Thyroid gland (tissue), 4 donors: Measurements from ENCODE around the gene ITM2B. TPM values are rescaled to one million over a fixed set of nuclear protein-coding genes. Genes with fewer than 3 reads are reported as not detected.

Experiments
- DNase-seq, 2 donors: peaks; one replicate each; pipeline ENCODE4 v3.0.0-alpha.2; 2019
- H3K27ac ChIP-seq, 3 donors: fragments of 200-600 bp; sonication (generic); 1 replicate in 2 of 3; 2 replicates in 1 of 3; pipeline ENCODE4 v1.5.1; 2016 to 2019; ENCODE audit warnings: mild to moderate bottlenecking in 1 of 3, moderate library complexity in 1 of 3
- H3K27me3 ChIP-seq: fragments of 200-600 bp; sonication (generic); one replicate; pipeline ENCODE4 v1.5.1; 2019
- H3K36me3 ChIP-seq, 2 donors: fragments of 200-600 bp; sonication (generic); one replicate each; pipeline ENCODE4 v1.5.1; 2016 to 2019
- H3K4me1 ChIP-seq, 2 donors: fragments of 200-600 bp; sonication (generic); one replicate each; pipeline ENCODE4 v1.5.1; 2017 to 2019
- H3K4me3 ChIP-seq, 3 donors: fragments of 200-600 bp; sonication (generic); replicated peaks in 1 of 3; 1 replicate in 2 of 3; 2 replicates in 1 of 3; pipeline ENCODE4 v1.5.1; 2016; ENCODE audit warnings: mild to moderate bottlenecking in 1 of 3
- H3K9me3 ChIP-seq: fragments of 200-600 bp; sonication (generic); one replicate; pipeline ENCODE4 v1.5.1; 2017
- POLR2A ChIP-seq, 2 donors: fragments of 450-650 bp; IDR thresholded peaks; one replicate each; pipeline ENCODE4 v1.6.1; 2017; ENCODE audit warnings: antibody characterized with exemption in 2 of 2, mild to moderate bottlenecking in 2 of 2, moderate library complexity in 1 of 2
- WGBS, 2 donors: methylation state at CpG; one replicate each; pipeline ENCODE4 v1.1.5; 2017; 5-methylcytosine and 5-hydroxymethylcytosine counted together
- intact Hi-C: fragments of 100-400 bp; cut with DNase I; formaldehyde crosslinking; loops from one replicate; pipeline ENCODE4 v1.15.1; 2023
- total RNA-seq, 4 donors: library from RNA; depleted of rRNA; stranded (reverse); fragments of >200 nt; gene quantifications; one replicate each; pipeline ENCODE4 v1.2.3, GENCODE V29; 2016
- TF ChIP-seq, protein P1 (sequence below), 6 experiments: fragments of 200-600 bp in 3 of 6; fragments of 450-650 bp in 3 of 6; sonication (generic) in 3 of 6; IDR thresholded peaks; one replicate each; pipeline ENCODE4 v1.5.1; 2016 to 2019; ENCODE audit warnings: antibody characterized with exemption in 6 of 6, mild to moderate bottlenecking in 2 of 6, inconsistent platforms in 1 of 6, moderate library complexity in 1 of 6

The ITM2B gene
- total RNA-seq, 4 donors from 2014 or later, result 550 to 716 (median 624) TPM

DNA sequence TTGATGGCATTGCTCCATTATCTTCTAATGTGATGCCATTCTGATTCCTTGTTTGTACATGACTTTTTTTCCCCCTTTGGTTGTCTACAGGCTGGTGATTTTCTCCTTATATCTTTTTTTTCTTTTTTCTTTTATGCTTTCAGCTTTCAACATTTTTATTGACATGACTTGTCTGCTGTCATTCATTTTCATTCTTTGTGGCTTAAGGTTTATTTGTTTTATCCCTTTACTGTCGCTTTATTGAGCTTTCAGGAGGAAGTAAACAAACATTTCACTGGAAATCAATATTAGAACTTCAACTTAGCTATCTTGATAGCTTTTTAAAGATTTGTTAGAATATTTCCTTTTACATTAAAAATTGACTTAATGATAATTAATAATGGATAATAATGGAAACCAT, 9.7 kb downstream of the ITM2B start:
- no peaks in the 10 kb centered on the region for H3K27me3 ChIP-seq
- intact Hi-C loops, result no loop called here
- no peak for DNase-seq
- H3K4me1 ChIP-seq, result peaks cover 5 to 30% of the 10 kb centered on the region in 2 donors
- no peak overlapping the region for H3K27ac ChIP-seq
- H3K9me3 ChIP-seq, result no peaks in the 10 kb centered on the region
- H3K36me3 ChIP-seq, result peaks cover 0 to 3% of the 10 kb centered on the region in 2 donors
- no peak overlapping the region for H3K4me3 ChIP-seq
- TF ChIP-seq, protein P1, sequence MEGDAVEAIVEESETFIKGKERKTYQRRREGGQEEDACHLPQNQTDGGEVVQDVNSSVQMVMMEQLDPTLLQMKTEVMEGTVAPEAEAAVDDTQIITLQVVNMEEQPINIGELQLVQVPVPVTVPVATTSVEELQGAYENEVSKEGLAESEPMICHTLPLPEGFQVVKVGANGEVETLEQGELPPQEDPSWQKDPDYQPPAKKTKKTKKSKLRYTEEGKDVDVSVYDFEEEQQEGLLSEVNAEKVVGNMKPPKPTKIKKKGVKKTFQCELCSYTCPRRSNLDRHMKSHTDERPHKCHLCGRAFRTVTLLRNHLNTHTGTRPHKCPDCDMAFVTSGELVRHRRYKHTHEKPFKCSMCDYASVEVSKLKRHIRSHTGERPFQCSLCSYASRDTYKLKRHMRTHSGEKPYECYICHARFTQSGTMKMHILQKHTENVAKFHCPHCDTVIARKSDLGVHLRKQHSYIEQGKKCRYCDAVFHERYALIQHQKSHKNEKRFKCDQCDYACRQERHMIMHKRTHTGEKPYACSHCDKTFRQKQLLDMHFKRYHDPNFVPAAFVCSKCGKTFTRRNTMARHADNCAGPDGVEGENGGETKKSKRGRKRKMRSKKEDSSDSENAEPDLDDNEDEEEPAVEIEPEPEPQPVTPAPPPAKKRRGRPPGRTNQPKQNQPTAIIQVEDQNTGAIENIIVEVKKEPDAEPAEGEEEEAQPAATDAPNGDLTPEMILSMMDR (IDR thresholded peaks at IDR 0.05), result no peak
- no peak for TF ChIP-seq POLR2A (IDR thresholded peaks at IDR 0.05)
- WGBS, 2 donors, result 93 to 95% methylated on average over 1 of the region's 1 CpG

DNA sequence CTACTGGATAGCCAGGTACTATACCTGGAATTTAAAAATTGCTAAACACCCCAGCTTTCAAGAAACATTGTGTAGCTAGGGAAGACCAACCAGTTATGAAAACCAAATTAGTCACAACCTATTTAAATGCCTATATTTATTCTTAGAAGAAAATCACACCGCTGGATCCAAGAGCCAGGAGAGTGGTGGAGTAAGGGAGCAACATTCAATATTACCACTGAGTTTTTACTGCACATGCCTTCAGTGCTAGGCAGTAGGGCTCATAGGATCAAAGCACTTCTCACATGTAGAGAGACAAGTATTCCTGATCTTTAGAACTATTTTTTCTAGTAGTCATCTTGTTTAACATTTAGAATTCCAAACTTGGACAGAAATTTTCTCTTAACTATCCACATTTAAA, 11.2 kb downstream of the ITM2B start:
- 69 to 83% methylated on average over 1 of the region's 1 CpG for WGBS, 2 donors
- H3K4me1 ChIP-seq, result peaks cover 0 to 22% of the 10 kb centered on the region in 2 donors
- no peak for DNase-seq
- H3K36me3 ChIP-seq, result peaks cover 0 to 3% of the 10 kb centered on the region in 2 donors
- no peaks in the 10 kb centered on the region for H3K9me3 ChIP-seq
- H3K4me3 ChIP-seq, result no peak overlapping the region
- no peaks in the 10 kb centered on the region for H3K27me3 ChIP-seq
- no peak overlapping the region for H3K27ac ChIP-seq
- no peak for TF ChIP-seq POLR2A (IDR thresholded peaks at IDR 0.05)
- TF ChIP-seq, protein P1 (IDR thresholded peaks at IDR 0.05), result no peak
- intact Hi-C loops, result no loop called here

DNA sequence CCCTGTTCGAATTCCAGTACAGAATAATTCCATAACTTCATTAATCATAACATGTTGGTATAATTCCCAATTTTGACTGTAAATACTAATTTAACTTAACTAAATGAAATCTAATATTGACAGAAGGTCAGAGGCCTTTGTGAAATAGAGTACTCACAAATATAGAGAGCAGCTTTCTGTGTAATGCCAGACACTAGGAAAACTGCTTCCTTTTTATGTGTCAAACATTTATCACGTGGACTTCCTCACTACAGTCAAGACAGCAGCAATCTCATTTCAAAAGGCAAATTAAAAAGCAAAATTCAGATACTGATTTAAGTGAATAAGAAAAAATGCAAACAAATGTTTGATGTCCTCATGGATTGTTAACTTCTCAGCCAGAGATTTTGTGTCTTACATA, 13.1 kb downstream of the ITM2B start:
- 75 to 78% methylated on average over 2 of the region's 2 CpGs for WGBS, 2 donors
- Histone ChIP-seq H3K36me3 (peaks cover 0 to 2% of the 10 kb centered on the region in 2 donors), H3K4me1 (peaks cover 0 to 27% of the 10 kb centered on the region in 2 donors), H3K27ac (no peak overlapping the region), H3K4me3 (no peak overlapping the region), H3K27me3 (no peaks in the 10 kb centered on the region), H3K9me3 (no peaks in the 10 kb centered on the region)
- DNase-seq, result no peak
- TF ChIP-seq, protein P1 (IDR thresholded peaks at IDR 0.05), result no peak
- TF ChIP-seq POLR2A (IDR thresholded peaks at IDR 0.05), result no peak
- intact Hi-C loops, result no loop called here

DNA sequence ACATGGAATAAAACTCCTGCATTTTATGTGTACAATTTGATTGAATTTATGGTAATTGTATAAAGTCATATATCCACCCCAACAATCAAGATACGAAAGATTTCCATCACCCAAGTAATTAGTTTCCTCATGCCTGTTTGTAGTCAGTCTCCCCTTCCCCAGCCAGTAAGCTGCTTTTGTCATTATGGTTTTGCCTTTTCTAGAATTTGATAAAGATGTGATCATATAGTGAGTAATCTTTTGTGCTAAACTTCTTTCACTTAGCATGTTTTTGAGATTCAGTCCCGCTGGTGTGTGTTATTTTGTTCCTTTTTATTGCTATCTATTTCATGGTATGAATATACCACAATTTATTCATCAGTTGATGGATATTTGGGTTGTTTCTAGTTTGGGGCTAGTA, 16.0 kb downstream of the ITM2B start:
- H3K36me3 ChIP-seq, result peaks cover 0 to 2% of the 10 kb centered on the region in 2 donors
- no peak for DNase-seq
- no peaks in the 10 kb centered on the region for H3K27me3 ChIP-seq
- intact Hi-C loops, result no loop called here
- H3K4me3 ChIP-seq, result no peak overlapping the region
- 82 to 86% methylated on average over 2 of the region's 2 CpGs for WGBS, 2 donors
- no peak overlapping the region for H3K27ac ChIP-seq
- no peaks in the 10 kb centered on the region for H3K9me3 ChIP-seq
- peaks cover 0 to 15% of the 10 kb centered on the region in 2 donors for H3K4me1 ChIP-seq
- TF ChIP-seq POLR2A (IDR thresholded peaks at IDR 0.05), result no peak
- TF ChIP-seq, protein P1 (IDR thresholded peaks at IDR 0.05), result no peak

DNA sequence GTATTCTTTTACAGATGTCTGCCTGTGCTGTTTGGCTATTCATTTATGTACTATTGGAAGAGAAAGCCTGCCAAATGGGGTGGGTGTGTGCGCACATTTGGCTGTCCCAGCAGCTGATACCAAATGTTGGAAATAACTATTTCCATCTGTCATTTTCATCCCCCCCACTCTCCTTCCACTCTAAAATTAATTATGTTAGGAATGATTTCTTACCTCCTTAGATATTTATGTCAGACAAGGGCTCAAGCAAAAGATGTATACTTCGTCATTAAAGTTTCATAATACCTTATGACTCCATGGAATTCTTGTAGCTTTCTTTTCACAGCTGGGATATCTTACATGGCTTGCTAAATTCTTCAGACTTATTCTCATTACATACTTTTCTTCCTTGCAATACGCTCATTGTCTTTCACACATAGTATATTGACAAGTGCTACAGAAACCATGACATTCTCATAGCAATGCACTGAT, 18.6 kb downstream of the ITM2B start:
- no peak for TF ChIP-seq POLR2A (IDR thresholded peaks at IDR 0.05)
- TF ChIP-seq, protein P1 (IDR thresholded peaks at IDR 0.05), result no peak
- intact Hi-C loops, result no loop called here
- H3K27me3 ChIP-seq, result no peaks in the 10 kb centered on the region
- H3K36me3 ChIP-seq, result peaks cover 21 to 28% of the 10 kb centered on the region in 2 donors
- no peaks in the 10 kb centered on the region for H3K9me3 ChIP-seq
- H3K27ac ChIP-seq, result no peak overlapping the region
- no peak for DNase-seq
- H3K4me1 ChIP-seq, result peaks cover 0 to 14% of the 10 kb centered on the region in 2 donors
- H3K4me3 ChIP-seq, result no peak overlapping the region
- 71 to 87% methylated on average over 3 of the region's 3 CpGs for WGBS, 2 donors
